Right hindlimb (tissue), 1 donor: ENCODE data around the gene NF1.
"Not testable (repeated sequence)": the region's sequence is repeated elsewhere in the genome, so short reads cannot be mapped to it uniquely, and the experiment has no call there.

Source experiments
- DNase-seq: peaks from one replicate; pipeline ENCODE4 v3.0.0-alpha.2; 2018

NF1 gene

DNA sequence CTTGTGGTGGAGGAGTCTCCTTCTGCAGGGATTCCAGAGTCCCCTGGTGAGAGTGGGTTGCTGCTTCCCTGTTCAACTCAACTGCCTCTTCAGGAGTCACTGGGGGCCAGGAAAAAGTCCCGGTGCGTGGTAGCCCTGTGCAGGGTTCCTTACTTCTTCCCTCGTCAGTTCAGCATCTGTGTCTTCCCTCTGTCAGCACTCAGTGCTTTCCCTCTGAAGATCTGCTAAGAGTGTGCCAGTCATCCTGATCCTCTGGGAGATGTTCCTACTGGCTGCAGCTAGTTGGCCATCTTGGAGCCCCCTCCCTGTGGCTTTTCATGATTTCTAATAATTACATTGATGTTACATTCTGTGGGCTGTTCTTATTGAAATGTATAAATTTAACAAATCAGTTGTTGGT, 36.5 kb downstream of the NF1 start:
- no peak for DNase-seq

DNA sequence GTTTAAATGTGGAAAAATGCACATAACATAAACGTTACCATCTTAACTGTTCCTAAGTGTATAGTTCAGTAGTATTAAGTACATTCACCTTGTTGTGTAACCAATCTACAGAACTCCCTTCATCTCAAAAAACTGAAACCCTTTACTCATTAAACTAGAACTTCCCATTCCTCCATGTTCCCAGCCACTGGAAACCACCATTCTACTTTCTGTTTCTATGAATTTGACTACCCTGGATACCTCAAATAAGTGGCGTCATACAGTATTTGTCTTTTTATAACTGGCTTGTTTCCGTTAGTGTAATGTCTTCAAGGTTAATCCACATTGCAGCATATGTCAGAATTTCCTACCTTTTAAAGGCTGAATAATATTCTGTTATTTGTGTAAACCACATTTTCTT, 38.2 kb downstream of the NF1 start:
- DNase-seq = no peak

DNA sequence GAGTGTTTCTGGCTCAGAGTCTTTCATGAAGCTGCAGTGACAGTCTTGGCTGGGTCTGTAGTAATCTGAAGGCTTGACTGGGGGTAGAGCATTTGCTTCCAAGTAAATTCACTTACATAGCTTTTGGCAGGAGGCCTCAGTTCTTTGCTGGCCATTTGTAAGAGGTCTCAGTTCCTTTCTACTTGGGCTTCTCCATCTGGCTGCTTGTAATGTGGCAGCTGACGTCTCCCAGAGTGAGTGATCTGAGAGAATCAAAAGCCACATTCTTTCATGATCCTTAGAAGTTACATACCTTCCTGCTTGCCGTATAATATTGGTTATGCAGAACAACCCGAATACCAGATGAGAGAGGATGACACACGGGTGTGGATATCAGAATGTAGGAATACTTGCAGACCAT, 39.8 kb downstream of the NF1 start:
- DNase-seq = peak; percentile 44

DNA sequence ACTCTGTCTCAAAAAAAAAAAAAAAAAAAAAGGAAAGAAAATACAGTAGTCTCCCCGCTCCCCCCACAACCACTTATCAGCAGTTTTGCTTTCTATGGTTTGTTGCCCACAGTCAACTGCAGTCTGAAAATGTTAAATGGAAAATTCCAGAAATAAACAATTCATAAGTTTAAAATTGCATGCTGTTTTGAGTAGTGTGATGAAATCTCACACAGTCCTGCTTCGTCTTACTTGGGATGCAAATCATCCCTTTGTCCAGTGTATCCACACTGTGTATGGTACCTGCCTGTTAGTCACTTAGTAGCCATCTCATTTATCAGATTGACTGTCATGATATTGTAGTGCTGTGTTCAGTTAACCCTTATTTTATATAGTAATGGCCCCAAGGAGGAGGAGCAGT, 41.5 kb downstream of the NF1 start:
- DNase-seq = no peak

DNA sequence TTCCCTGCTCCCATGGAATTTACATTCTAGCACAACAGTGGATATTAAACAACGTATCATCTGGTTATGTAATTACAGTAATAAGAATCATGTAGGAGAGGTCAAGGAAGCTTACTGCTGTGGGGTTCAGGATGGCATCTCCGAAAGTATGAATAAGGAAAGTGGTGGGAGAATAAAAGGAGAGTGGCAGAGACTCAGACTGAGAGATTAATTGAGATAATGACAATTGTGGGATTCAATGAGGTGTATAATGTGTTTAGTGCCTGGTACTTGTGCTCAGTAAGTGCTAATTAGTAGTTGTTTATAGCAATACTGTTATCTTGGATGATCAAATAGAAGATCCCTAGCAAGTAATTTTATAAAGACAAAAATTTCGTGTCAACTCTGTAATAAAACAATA, 45.3 kb downstream of the NF1 start:
- DNase-seq = no peak

DNA sequence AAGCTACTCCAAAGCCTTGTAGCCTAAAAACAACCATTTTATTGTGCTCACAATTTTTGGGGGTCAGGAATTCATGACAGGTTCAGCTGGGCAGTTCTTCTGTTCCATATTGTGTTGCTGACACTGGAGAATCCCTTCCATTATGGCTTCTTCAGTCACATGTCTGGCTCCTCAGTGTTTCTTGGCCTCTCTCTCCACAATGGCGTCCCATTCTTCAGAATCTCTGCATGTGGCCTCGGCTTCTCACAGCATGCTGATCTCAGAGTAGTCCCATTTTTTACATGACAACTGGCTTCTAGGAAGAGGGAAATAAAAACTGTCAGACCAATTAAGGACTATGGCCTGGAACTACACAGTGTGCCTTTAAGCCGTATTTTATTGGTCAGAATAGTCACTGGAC, 49.7 kb downstream of the NF1 start:
- no peak for DNase-seq

DNA sequence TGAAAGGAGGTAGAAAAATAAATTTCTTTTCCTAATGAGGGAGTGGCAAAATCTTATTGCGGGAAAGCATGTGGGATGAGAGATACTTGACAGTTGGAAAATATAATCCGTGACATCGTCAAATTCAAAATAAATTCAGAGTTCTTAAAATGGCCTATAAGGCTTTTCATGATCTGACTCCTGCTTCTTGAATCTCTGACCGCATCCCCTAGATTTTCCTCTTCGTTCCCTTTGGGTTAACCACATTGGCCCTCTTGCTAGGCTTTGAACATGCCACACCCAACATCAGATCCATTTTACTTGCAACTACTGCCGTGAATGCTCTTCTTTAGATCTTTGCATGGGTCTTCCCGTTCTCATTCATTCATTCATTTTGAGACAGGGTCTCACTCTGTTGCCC, 50.1 kb downstream of the NF1 start:
- DNase-seq = no peak

DNA sequence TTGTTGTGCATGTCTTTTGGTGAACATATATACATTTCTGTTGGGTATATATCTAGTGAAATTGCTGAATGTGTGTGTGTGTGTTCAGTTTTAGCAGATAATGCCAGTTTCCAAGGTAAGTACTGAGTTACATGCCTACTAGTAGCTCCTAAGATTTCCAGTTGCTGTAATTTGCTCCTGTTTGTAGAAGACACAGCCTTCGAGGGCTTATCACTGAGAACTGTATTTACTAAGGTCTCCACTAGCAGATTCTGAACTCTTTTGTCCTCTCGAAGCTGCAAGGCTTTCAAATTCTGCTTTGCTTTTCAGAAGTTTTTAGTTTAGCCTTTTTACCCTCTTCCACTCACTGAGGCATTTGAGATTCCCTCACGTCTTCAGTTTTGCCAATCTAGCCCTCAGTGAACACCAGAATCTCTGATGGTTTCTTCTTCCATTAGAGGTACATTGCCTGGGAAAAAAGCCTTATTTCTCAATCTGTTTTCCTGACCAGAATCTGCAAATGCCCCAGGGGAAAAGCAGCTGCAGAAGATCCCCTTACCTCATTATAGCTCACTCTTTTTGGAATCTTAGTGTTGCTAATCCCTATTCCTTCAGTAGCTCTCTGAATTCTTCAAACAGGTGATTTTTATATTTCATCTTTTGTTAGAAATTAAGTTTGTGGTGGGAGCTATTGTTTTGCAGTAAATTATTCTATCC, 52.9 kb downstream of the NF1 start:
- no peak for DNase-seq

DNA sequence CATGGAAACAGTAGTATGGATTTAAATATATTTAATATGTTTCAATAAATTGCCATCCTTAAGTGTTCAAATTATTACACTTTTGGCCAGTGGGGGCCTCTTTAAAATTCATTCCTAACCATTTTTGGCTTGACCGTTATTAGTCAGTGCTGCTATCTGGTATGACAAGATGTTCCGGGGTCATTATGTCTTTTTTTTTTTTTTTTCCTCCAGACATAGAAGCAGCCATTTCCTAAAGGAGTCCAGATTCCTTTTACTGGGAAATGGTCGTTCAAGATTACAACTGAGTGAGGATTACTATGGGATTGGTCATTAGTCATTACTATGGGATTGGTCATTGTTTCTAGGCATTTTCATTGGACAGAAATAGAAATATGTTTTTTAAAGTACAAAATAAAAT, 53.4 kb downstream of the NF1 start:
- no peak for DNase-seq

DNA sequence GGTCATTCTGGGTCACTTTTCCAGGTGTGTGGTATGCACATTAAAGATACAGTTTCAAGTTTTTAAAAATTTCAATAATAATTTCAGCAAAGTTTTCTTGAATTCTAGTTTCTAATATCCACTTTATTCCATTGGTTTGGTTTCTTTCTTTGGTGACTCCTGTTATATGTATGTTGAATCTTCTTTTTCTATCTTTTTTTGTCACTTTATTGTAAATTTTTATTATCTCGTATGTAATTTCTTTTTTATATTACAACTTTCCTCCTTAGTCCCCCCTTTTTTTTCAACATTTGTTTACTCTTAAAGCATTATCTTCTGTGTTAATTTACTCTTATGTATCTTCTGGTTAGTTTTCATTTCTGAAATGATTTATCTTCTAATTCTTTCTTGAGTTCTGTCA, 57.5 kb downstream of the NF1 start:
- DNase-seq = no peak

DNA sequence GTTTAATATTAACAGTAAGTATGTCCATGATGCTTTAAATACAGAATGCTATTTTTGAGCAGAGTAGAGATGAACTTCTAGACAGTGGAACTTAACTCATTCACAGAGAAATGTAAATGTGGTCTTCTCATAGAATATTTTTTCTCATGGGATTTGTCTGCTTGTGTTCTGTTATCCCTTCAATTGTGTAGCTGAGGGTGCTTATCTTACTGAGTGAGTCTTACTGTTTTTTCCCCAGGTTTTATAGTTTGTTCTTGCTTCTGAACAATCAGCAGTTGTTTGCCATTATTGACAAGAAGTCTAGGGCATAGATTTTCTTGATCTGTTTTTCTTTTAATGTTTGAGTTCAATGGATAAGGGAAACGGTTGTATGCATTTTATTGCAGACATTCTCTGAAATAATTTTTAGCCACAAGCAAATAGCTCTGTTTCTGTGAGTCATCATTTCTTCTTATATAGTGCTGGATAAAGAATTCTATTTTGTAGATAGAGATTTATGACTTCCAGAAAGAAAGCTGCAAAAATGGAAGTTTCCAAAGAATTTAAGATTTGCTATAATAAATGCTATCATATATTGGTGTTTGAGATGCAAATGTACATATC, 60.5 kb downstream of the NF1 start:
- no peak for DNase-seq

DNA sequence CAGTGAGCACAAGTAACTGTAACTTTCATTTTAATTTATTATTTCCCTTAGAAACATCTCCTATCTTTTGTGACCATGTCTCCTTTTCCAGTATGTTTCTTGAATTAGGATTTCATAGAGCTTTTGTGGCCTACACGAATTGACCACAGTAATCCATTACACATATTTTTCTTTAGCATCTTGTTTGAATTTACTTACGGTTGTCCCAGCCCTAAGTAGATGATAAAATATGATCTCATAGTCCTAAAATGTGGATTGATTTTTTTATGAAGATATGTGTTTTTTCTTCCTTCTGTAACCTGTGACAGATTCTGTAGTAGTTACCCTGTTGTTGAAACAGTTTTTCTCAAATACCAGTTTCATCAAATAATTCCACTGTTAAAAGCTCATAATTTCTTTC, 61.5 kb downstream of the NF1 start:
- no peak for DNase-seq

DNA sequence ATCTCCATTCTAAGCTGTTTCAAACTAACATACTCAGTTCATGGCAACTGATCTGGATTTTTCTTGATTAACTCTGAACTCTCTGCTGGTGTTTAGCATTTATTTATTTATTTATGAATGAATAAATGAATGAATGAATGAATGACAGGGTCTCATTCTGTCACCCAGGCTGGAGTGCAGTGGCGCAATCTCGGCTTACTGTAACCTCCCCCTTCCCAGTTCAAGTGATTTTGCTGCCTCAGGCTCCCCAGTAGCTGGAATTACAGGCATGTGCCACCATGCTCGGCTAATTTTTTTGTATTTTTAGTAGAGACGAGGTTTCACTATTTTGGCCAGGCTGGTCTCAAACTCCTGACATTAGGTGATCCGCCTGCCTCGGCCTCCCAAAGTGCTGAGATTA, 62.1 kb downstream of the NF1 start:
- DNase-seq = not testable (repeated sequence)

DNA sequence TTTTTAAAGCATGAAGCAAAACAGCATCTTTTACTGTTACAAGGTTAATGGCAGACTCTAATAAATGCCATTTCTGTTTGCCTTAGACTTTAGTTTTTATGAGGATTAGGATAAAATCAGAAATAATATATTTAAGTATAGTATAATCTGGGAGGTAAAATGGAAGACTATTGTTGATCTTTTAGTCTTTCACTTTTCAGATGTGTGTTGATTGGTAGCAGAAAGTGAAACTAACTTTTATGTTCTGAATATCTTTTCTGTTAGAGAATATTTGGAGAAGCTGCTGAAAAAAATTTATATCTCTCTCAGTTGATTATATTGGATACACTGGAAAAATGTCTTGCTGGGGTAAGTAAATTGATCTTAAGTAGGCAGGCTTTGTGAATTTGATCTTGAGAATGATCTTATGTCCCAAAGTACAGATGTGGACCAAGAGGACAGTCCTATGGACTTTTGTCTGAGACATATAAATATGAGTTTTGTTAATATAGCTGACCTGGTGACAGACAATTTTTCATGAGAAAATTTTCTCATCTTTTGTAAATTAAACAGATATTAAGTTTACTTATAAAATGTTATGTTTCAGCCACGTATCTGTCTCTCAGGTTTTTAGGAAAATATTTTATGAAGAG, 64.1 kb downstream of the NF1 start:
- no peak for DNase-seq

DNA sequence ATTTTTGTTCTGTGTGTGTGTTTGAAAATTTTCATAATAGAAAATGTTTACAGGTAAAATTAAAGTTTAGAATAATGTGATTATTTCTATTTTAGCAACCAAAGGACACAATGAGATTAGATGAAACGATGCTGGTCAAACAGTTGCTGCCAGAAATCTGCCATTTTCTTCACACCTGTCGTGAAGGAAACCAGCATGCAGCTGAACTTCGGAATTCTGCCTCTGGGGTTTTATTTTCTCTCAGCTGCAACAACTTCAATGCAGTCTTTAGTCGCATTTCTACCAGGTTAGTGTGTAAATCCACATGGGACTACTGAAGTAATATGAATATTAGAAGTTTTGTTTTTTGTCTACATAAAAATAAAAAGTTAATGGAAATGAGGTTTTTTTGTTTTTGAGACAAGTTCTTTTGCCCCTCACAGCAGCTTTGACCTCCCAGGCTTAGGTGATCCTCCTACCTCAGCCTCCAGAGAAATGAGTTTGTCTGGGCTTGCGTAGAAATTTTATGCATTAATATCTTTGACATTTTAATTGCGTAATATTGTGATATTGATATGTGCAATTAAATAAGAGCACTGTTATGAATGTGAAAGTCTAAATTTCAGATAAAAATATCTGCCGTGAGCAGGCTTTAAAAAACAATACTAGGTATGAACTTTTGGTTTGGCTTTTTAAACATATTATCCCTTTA, 68.5 kb downstream of the NF1 start:
- no peak for DNase-seq

DNA sequence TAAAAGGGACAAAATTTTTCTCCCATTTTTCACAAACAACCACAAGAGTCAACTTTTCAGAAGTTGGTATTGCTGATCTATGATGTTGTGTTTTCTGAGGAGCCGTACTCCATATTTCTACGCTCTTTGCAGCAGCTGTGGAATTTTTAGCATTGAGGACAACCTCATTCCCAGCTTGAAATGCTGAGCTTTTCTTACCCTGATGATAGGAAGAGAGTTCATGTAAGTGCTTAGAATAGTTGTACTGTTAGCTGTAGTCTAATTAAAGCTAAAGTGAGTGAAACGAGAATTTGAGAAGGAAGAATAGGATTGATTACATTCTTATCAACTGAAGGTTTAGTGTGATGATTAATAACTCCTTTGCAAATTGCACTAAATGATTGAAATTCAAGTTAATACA, 72.3 kb downstream of the NF1 start:
- DNase-seq = no peak

DNA sequence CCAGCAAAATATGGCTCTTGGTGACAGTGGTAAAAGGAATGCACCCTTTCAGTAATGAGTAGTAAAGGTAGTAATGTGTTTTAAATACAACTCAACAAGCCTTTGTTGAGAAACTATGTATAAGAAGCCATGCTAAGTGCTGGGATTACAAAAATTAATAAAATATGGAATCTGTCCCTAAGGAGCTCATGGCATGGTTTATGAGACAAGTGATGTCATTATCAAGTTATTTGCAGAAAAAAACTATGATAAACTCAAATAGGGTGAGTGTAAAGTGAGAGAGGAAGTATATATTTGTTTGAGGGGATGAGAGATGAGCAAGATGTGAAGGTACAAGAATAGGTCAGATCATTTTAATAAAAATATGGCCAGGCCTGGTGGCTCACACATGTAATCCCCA, 76.9 kb downstream of the NF1 start:
- no peak for DNase-seq

DNA sequence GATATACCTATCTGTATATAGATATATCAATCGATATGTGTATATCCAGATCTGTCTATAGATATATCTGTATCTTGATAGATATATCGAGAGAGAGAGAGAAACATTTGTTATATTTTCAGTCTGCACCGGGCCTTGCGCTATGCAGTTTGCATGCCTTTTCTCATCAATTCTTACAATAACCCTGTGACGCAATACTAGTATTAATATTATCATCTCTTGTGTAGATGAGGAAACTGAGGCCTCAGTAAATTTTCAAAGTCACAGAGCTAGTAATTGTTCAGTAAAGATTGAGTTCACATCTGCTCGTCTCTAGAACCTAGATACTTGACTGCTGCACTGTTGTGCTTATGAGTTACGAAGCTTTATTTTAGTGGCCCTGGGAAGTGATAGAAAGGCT, 77.6 kb downstream of the NF1 start:
- no peak for DNase-seq

DNA sequence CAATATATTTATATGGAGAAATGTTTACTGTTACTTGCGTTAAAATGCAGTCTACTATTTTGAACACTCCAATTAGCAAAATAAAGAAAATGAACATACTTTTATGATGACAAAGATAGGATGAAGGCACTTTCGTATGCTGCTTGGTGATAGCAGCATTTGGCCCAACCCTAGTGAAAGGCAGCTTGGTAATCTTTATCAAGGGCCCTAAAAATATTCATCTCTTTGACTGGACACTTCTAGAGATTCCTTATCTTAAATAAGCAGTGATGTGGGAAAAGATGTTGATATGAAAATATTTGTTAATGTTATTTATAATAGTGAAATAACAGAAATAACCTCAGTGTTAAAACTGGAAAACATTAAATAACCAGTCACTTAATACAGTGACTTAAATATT, 79.4 kb downstream of the NF1 start:
- no peak for DNase-seq

DNA sequence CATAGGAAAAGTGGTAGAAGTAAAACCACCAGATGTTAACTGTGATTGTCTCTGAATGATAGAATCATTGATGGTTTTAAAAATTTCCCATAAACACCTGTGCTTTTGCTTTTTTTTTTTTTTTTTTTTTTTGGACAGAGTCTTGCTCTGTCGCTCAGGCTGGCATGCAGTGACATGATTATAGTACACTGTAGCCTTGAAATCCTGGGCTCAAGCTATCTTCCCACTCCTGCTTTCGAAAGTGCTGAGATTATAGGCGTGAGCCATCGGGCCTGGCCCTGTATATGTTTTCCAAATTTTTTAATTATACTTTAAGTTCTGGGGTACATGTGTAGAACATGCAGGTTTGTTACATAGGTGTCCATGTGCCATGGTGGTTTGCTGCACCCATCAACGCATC, 80.5 kb downstream of the NF1 start:
- DNase-seq = no peak

DNA sequence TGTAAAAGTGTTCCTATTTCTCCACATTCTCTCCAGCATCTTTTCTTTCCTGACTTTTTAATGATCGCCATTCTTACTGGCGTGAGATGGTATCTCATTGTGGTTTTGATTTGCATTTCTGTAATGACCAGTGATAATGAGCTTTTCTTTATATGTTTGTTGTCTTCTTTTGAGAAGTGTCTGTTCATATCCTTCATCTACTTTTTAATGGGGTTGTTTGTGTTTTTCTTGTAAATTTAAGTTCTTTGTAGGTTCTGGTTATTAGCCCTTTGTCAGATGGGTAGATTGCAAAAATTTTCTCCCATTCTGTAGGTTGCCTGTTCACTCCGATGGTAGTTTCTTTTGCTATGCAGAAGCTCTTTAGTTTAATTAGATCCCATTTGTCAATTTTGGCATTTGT, 81.4 kb downstream of the NF1 start:
- DNase-seq = not testable (repeated sequence)

DNA sequence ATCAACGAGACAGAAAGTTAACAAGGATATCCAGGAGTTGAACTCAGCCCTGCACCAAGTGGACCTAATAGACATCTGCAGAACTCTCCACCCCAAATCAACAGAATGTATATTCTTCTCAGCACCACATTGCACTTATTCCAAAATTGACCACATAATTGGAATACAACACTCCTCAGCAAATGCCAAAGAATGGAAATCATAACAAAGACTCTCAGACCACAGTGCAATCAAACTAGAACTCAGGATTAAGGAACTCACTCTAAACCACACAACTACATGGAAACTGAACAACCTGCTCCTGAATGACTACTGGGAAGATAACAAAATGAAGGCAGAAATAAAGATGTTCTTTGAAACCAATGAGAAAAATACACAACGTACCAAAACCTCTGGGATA, 84.2 kb downstream of the NF1 start:
- not testable (repeated sequence) for DNase-seq

DNA sequence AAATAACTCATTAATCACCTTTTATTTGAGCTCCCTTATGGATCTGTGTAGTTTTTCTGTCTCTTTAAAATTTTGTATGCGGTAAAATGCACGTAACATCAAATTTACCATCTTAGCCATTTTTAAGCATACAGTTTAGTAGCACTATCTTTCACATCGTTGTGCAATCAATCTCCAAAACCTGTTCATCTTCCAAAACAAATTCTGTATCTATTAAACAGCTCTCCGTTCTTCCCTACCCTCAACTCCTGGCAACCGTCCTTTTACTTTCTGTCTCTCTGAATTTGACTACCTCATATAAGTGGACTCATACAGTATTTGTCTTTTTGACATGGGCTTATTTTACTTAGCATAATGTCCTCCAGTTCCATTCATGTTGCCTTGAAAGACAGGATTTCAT, 100.5 kb downstream of the NF1 start:
- no peak for DNase-seq

DNA sequence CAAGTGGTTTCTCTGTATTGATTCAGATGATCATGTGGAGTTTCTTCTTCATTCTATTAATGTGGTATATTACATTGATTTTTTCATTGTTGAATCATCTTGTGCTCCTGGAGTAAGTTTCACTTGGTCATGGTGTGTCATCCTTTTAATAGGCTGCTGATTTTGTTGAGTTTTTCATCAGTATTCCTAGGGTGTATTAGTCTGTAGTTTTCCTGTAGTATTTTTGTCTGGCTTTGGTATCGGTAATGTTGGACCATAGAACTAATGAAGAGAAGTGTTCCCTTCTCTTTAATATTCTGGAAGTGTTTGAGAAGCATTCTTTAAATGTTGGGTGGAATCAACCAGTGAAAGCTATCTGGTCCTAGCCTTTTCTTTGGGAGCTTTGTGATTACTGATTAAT, 103.2 kb downstream of the NF1 start:
- no peak for DNase-seq
